Cardiac muscle cell (in vitro differentiated cells and primary cell): Measurements from ENCODE around the gene AANAT. TPM values are rescaled to one million over a fixed set of nuclear protein-coding genes. Genes with fewer than 3 reads are reported as not detected.

Experiments used
- DNase-seq, 2 donors: peaks; one replicate each; pipeline versions ENCODE4 v3.0.0 to v3.0.0-alpha.2; 2010 to 2017; ENCODE audit warnings: low read depth in 1 of 2, low spot score in 1 of 2
- H3K27ac ChIP-seq: fragments of 200-600 bp; sonication (generic); 2 replicates; pipeline ENCODE4 v1.5.1; 2016
- H3K27me3 ChIP-seq: fragments of 200-600 bp; sonication (generic); 2 replicates; pipeline ENCODE4 v1.6.0; 2016; ENCODE audit warnings: control low read depth
- H3K36me3 ChIP-seq: fragments of 200-600 bp; sonication (generic); 2 replicates; pipeline ENCODE4 v1.5.1; 2016; ENCODE audit warnings: control low read depth
- H3K4me1 ChIP-seq: fragments of 200-600 bp; sonication (generic); 2 replicates; pipeline ENCODE4 v1.8.1; 2017; ENCODE audit warnings: low read depth, mild to moderate bottlenecking, mixed run types
- H3K4me3 ChIP-seq: fragments of 200-600 bp; sonication (generic); 2 replicates; pipeline ENCODE4 v1.5.1; 2016; ENCODE audit warnings: mild to moderate bottlenecking
- H3K9me3 ChIP-seq: fragments of 200-600 bp; sonication (generic); 2 replicates; pipeline ENCODE4 v1.5.1; 2017; ENCODE audit warnings: low read depth, mild to moderate bottlenecking, control low read depth
- CTCF ChIP-seq: IDR thresholded peaks from 2 replicates; pipeline ENCODE4 v1.5.1; 2012; ENCODE audit warnings: low read depth, mild to moderate bottlenecking, low read length
- polyA plus RNA-seq: library from polyadenylated mRNA; unstranded; fragments of >200 nt; fragmentation: Nextera tagmentation; extraction: Ambion mirVana; gene quantifications from 2 replicates; pipeline ENCODE4 v1.2.1, GENCODE V29; 2016
- total RNA-seq: library from RNA; depleted of rRNA; stranded (reverse); fragments of >200 nt; gene quantifications from 2 replicates; pipeline ENCODE4 v1.2.3, GENCODE V29; 2016

The AANAT gene
- total and polyA plus RNA-seq, 2 experiments from 2014 or later = 0.33 to 2.1 TPM

GRCh38 chr17:76422860-76423259, 44.5 kb upstream of the AANAT start:
- Histone ChIP-seq H3K27me3 (no peaks in the 10 kb centered on the region), H3K4me3 (no peak overlapping the region), H3K4me1 (peaks cover 31% of the 10 kb centered on the region), H3K9me3 (no peaks in the 10 kb centered on the region), H3K27ac (peak overlapping the region; percentile 83), H3K36me3 (no peaks in the 10 kb centered on the region)
- TF ChIP-seq CTCF = no peak
- DNase-seq = no peak

GRCh38 chr17:76426853-76427252, 40.5 kb upstream of the AANAT start:
- no peak for TF ChIP-seq CTCF
- Histone ChIP-seq H3K27me3 (no peaks in the 10 kb centered on the region), H3K27ac (no peak overlapping the region), H3K4me1 (no peaks in the 10 kb centered on the region), H3K4me3 (no peak overlapping the region), H3K36me3 (no peaks in the 10 kb centered on the region), H3K9me3 (no peaks in the 10 kb centered on the region)
- DNase-seq = no peak

DNA sequence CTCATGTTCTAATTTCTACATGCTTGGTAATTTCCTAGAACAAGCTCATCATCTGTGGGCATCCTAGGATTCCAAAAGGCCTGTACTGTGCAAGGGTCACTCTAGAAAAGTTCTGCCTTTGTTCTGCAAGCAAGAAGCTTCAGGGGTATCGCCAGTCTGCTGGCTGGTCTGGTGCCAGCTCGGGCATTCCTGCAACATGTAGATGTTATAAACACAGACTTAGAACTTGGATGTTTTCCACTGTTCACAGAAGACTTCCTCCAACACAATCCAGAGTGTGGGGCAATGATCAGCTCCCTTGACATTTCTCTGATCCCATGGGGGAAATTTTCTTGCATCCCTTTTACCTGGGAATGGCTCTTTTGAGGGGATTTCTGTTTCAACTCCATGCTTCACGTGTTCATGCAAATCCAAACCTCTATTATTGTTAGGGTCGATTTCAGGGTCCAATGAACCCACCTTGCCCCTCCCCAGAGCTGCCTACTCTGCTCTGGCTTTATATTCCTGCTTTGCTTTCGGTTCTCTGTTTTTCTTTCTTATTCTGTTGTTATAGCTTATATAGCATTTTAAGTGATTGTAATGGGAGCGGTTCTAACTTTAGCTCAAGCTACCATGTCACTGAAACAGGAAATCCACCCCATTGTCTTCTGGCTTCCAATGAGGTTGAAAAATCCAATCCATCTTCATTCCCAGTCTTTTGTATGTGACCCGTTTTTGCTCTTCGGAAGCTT, 39.7 kb upstream of the AANAT start:
- Histone ChIP-seq H3K4me1 (peaks cover 6% of the 10 kb centered on the region), H3K36me3 (no peaks in the 10 kb centered on the region), H3K27me3 (no peaks in the 10 kb centered on the region), H3K4me3 (no peak overlapping the region), H3K27ac (no peak overlapping the region), H3K9me3 (no peaks in the 10 kb centered on the region)
- TF ChIP-seq CTCF = no peak
- peak in 1 of 2 donors; percentile 62 for DNase-seq

GRCh38 chr17:76428511-76428910, 38.9 kb upstream of the AANAT start:
- no peak for TF ChIP-seq CTCF
- Histone ChIP-seq H3K4me3 (no peak overlapping the region), H3K36me3 (no peaks in the 10 kb centered on the region), H3K27me3 (no peaks in the 10 kb centered on the region), H3K9me3 (no peaks in the 10 kb centered on the region), H3K27ac (no peak overlapping the region), H3K4me1 (peaks cover 6% of the 10 kb centered on the region)
- DNase-seq = peak in 1 of 2 donors; percentile 38

- no peak for TF ChIP-seq CTCF
- no peaks in the 10 kb centered on the region for H3K9me3 ChIP-seq
- H3K4me3 ChIP-seq = no peak overlapping the region
- DNase-seq = no peak
- H3K36me3 ChIP-seq = no peaks in the 10 kb centered on the region
- H3K27me3 ChIP-seq = no peaks in the 10 kb centered on the region
- peaks cover 9% of the 10 kb centered on the region for H3K4me1 ChIP-seq
- H3K27ac ChIP-seq = peak overlapping the region; percentile 5
Observed at GRCh38 chr17:76431509-76431908, 35.9 kb upstream of the AANAT start.
